GM13977 (cell line): ENCODE results near the gene GULP1.

Experiments used
- DNase-seq: peaks from one replicate; pipeline ENCODE4 v3.0.0; 2012; ENCODE audit warnings: low spot score
- in situ Hi-C: fragments of 300-500 bp; cut with MboI; formaldehyde crosslinking; loops from one replicate; pipeline ENCODE4 v1.12.0; 2022; ENCODE audit warnings: low sequenced_read_pairs, low pct_unique_long_range_greater_than_20kb, mixed read lengths, inconsistent platforms; ENCODE audit not compliant: unreplicated experiment
- TF ChIP-seq, protein P1 (sequence below): IDR thresholded peaks from 2 replicates; pipeline ENCODE4 v1.5.1; 2012; ENCODE audit warnings: mild to moderate bottlenecking, control low read depth; ENCODE audit not compliant: insufficient read depth; ENCODE audit errors: extremely low read depth, missing control alignments

GULP1 gene

DNA sequence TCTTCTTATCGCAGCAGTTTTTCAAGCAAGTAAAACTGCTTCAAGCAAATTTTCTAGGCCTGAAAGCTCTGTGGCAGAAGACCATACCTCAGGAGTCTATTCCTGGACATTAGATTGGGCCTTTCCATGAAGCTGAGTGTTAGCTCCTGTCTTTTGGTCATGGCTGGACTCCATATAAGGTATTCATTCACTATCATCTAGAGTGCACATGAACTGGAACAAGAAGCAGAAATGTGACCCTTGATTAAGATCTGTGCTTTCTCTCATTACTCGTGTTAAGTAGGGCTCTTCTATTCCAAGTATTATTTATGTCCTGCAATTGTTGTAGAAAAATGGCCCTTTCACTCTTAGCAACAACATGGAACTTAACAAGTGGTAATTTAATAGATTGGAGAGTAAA lies 5.9 kb upstream of the GULP1 start:
- in situ Hi-C loops: no loop called here
- DNase-seq: no peak
- TF ChIP-seq, protein P1, sequence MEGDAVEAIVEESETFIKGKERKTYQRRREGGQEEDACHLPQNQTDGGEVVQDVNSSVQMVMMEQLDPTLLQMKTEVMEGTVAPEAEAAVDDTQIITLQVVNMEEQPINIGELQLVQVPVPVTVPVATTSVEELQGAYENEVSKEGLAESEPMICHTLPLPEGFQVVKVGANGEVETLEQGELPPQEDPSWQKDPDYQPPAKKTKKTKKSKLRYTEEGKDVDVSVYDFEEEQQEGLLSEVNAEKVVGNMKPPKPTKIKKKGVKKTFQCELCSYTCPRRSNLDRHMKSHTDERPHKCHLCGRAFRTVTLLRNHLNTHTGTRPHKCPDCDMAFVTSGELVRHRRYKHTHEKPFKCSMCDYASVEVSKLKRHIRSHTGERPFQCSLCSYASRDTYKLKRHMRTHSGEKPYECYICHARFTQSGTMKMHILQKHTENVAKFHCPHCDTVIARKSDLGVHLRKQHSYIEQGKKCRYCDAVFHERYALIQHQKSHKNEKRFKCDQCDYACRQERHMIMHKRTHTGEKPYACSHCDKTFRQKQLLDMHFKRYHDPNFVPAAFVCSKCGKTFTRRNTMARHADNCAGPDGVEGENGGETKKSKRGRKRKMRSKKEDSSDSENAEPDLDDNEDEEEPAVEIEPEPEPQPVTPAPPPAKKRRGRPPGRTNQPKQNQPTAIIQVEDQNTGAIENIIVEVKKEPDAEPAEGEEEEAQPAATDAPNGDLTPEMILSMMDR: no peak

DNA sequence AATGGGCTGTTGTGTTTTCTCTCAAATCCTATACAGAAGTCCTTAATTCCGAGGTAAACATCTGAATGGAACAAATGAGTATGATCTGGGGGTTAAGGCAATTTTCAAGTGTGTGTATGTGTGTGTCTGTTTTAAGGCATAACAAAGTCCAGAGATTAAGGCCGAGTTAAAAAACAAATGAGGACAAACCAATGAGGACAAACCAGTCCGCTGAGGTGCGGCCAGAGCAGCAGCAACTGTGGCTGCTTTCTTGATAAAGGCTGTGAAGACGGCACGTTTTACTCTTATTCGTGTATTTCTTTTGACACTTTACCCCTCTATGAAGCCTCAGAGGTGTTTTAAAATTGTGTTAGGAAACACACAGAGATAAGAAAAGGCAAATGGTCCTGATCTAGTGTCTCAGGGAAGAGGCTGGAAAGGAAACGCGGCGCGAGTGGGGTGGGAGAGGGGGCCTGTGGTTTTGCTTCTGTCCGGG lies 495 bp upstream of the GULP1 start:
- in situ Hi-C loops: no loop called here
- no peak for DNase-seq
- TF ChIP-seq, protein P1: no peak

DNA sequence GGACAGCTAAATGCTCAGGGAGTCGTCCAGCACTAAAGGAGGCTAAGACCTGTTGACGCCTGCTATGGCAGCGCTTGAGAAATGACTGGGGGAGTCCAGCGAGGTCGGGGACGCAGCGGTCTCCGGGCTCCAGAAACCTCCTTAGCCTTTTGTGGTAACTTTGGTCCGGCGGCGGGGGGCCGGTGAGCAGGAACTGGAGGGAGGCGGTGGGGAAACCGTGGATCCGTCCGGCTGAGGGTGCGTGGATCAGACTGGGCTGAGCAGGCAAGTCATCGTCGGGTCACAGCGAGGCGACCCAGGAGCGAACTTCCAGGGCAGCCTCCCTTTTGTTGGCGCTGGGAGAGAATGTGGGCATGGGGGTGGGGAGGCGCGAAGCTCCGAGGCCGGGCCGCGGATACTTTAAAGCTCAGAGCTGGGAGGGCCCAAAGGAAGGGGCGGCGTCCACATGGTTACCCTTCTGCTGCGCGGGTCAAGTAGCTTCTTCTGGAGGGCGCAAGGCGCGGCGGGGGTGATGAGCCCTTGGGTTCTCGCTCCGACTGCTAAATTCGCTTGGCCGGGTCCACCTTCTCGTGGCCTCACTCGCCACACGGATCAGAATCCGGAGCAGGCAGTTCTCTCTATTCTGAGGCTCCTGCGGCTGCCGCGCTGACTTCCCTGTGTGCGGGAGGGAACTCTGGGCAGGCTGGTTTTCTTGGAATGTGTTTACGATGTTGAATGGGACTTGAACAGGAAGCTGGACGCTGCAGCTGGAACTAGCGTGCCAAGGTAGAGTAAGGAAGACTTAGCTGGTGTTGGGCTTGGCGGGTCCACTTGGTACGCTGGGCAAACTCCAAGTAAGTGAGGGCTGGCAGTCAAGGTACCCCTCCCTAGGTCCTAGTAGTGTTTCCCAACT lies 920 bp downstream of the GULP1 start:
- DNase-seq: no peak
- in situ Hi-C loops: no loop called here
- TF ChIP-seq, protein P1: no peak

DNA sequence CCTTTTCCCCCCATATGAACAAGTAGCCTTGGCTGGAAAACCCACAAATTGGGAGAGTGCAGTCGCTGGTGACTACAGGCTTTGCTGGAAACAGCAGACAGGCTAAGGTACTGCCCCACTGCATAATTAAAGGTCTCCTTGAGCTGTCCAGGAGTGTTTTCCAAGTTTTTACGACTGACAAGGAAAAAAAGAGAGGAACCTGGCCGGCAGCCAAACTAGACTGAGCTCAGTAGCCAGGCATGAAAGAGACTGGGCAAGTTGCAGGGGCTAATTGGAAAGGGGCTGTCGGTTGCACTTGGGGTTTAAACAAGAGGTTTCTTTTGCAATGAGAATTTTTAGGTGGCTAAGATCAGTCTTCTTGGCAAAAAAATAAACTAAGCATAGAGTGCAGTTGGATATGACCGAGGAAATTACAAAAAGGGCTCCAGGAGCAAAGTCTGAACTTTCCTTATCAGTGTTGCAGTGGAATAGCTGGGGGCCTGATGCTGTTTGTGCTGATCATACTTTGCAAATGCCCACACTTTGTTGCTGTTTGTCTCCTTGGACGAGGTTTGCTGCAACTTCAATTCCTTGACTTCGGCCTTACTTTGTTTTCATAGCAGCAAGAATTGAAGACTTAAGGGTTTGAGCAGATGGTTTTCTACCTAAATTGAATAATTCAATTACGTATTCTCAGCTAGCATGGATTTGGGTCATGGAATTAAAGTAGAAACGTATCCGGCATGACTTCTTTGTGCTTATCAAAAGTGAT lies 2.1 kb downstream of the GULP1 start:
- in situ Hi-C loops: no loop called here
- TF ChIP-seq, protein P1: no peak
- DNase-seq: no peak

DNA sequence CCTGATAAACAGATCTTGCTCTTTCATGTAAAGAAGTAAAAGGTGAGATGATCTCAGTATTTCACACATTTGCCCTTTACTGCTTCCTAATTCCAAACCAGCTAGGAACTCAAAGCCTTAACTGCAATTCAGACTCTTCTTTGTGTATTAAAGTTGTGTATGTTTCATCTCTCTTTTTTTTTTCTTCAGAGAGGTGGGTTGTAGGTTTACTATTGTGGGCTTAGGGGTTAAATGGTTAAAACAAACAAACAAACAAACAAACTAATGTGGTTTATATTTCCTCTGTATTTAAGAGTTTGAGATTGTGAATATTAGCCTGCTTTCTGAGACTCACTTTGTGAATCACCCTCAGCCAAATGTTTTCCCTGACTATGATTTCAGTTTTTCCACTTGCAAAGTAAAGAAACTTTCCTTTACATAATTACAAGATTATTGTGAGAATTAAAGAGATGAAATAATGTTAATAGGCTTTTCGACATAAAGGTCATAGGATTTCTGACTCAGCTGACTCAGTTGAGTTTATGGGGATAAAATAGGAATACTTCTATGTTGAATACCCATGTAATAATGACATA lies 2.8 kb downstream of the GULP1 start:
- in situ Hi-C loops: no loop called here
- no peak for DNase-seq
- TF ChIP-seq, protein P1: no peak

DNA sequence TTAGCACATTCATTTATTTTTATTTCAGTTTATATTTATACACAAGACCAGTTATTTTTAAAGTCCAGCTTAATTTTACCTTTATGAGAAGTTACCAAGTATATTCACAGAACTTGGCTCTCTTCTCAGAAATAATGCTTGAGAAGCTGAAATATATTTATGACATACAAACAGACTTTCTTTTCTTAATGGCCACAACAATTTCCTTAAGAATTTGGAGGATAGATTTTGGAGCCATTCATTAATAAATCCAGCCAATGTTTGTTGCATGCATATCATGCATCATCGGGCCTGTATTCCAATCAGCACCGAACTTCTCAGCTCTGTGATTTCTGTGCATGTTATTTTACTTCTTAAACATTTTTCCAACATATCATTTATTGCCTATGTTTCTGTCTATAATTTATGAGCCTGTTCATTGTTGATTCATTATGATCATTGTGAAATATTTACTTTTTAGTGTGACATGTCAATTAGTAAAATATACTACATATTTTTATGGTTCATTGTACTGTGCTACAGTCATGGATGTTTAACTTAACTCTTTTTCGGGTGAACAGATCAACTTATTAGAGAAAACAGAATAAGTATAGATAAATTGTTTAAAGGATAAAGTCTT lies 3.5 kb downstream of the GULP1 start:
- in situ Hi-C loops: no loop called here
- no peak for DNase-seq
- TF ChIP-seq, protein P1: no peak
